A549 (cell line): ENCODE measurements around the gene MTF1. TPM values are rescaled to one million over a fixed set of nuclear protein-coding genes. Genes with fewer than 3 reads are reported as not detected.

Source experiments
- ATAC-seq, 2 experiments: fragments of 200-7000 bp in 1 of 2; fragments of >200 bp in 1 of 2; cut with Nextera tagmentation in 1 of 2; cut with Tn5 transposase in 1 of 2; 3 replicates each; pipeline versions ENCODE4 v1.8.0 to v1.9.1; 2018 to 2020; ENCODE audit warnings: mild to moderate bottlenecking in 1 of 2, moderate library complexity in 1 of 2
- CTCF ChIA-PET: fragments of 300-600 bp; sonication (Branson Sonifier 250); formaldehyde crosslinking; extraction: SDS; loops from one replicate; lab custom pipeline; 2021; ENCODE audit warnings: antibody characterized with exemption, inconsistent platforms; lab: Yijun Ruan, JAX
- POLR2A ChIA-PET: fragments of 350-600 bp; formaldehyde crosslinking; extraction: SDS; loops from one replicate; lab custom pipeline; 2021; ENCODE audit warnings: antibody characterized with exemption, inconsistent platforms; lab: Yijun Ruan, JAX
- DNase-seq, 2 experiments: peaks; one replicate each; pipeline versions ENCODE4 v3.0.0 to v3.0.0-alpha.2; 2011 to 2016; ENCODE audit warnings: low read depth in 1 of 2, low spot score in 1 of 2
- FAIRE-seq: peaks from 2 replicates; lab custom pipeline; 2011; peaks lifted over from hg19 to GRCh38; lab: Jason Lieb, UNC
- H3K27ac ChIP-seq, 2 experiments: fragments of >200 bp; sonication (Bioruptor Twin); formaldehyde crosslinking; 3 replicates each; pipeline ENCODE4 v1.5.1; 2016 to 2017
- H3K4me1 ChIP-seq: fragments of >200 bp; sonication (Bioruptor Twin); formaldehyde crosslinking; 3 replicates; pipeline ENCODE4 v1.6.1; 2016
- H3K4me2 ChIP-seq: fragments of >200 bp; sonication (Bioruptor Twin); formaldehyde crosslinking; 3 replicates; pipeline ENCODE4 v1.6.1; 2016
- H3K4me3 ChIP-seq: fragments of >200 bp; sonication (Bioruptor Twin); formaldehyde crosslinking; 3 replicates; pipeline ENCODE4 v1.5.1; 2016
- H3K9me3 ChIP-seq: fragments of >200 bp; sonication (Bioruptor Twin); formaldehyde crosslinking; 3 replicates; pipeline ENCODE4 v1.6.1; 2016
- CBX2 ChIP-seq: fragments of 200-600 bp; sonication (generic); IDR thresholded peaks from 2 replicates; pipeline ENCODE4 v1.6.1; 2016; ENCODE audit warnings: low read depth, mild to moderate bottlenecking, borderline replicate concordance
- CHD2 ChIP-seq: fragments of 150-350 bp; IDR thresholded peaks from 2 replicates; pipeline ENCODE4 v1.6.1; 2014; ENCODE audit warnings: low read length; ENCODE audit not compliant: partially characterized antibody
- EHMT2 ChIP-seq: fragments of 200-600 bp; sonication (generic); IDR thresholded peaks from 2 replicates; pipeline ENCODE4 v1.6.1; 2016; ENCODE audit warnings: antibody characterized with exemption, low read depth, mild to moderate bottlenecking, moderate library complexity
- EP300 ChIP-seq, 2 experiments: fragments of >200 bp; sonication (Bioruptor Twin); formaldehyde crosslinking; IDR thresholded peaks; 2 replicates in 1 of 2; 3 replicates in 1 of 2; pipeline ENCODE4 v1.6.1; 2016 to 2017
- ESRRA ChIP-seq: fragments of 150-350 bp; IDR thresholded peaks from 2 replicates; pipeline ENCODE4 v1.6.1; 2014; ENCODE audit warnings: mild to moderate bottlenecking, low read length, borderline replicate concordance
- FOXS1 ChIP-seq: fragments of 250-450 bp; sonication (Bioruptor Pico); IDR thresholded peaks from 2 replicates; pipeline ENCODE4 v1.5.0; 2020; ENCODE audit warnings: mild to moderate bottlenecking, moderate library complexity
- GATA3 ChIP-seq: IDR thresholded peaks from 2 replicates; pipeline ENCODE4 v1.6.1; 2012; ENCODE audit warnings: borderline replicate concordance
- HEYL ChIP-seq: fragments of 250-450 bp; sonication (Bioruptor Pico); IDR thresholded peaks from 2 replicates; pipeline ENCODE4 v1.8.0; 2021; ENCODE audit warnings: mild to moderate bottlenecking, moderate library complexity
- HOXA7 ChIP-seq: fragments of 250-450 bp; sonication (Bioruptor Pico); IDR thresholded peaks from 2 replicates; pipeline ENCODE4 v1.5.0; 2020; ENCODE audit warnings: mild to moderate bottlenecking, moderate library complexity
- HOXB5 ChIP-seq: fragments of 250-450 bp; sonication (Bioruptor Pico); IDR thresholded peaks from 2 replicates; pipeline ENCODE4 v1.5.0; 2020; ENCODE audit warnings: mild to moderate bottlenecking, moderate library complexity
- JUN ChIP-seq, 2 experiments: fragments of >200 bp; sonication (Bioruptor Twin); formaldehyde crosslinking; IDR thresholded peaks; 2 replicates in 1 of 2; 3 replicates in 1 of 2; pipeline ENCODE4 v1.6.1; 2016 to 2017
- KDM5A ChIP-seq: fragments of 200-600 bp; sonication (generic); IDR thresholded peaks from 2 replicates; pipeline ENCODE4 v1.6.1; 2016; ENCODE audit warnings: antibody characterized with exemption, mild to moderate bottlenecking
- MAZ ChIP-seq: fragments of 150-350 bp; IDR thresholded peaks from 2 replicates; pipeline ENCODE4 v1.6.1; 2014; ENCODE audit warnings: antibody characterized with exemption, low read depth, low read length, borderline replicate concordance
- NFE2L2 ChIP-seq: fragments of 150-350 bp; conservative IDR thresholded peaks from 2 replicates; pipeline ENCODE4 v1.6.1; 2014; ENCODE audit warnings: low read length
- NR3C1 ChIP-seq: fragments of >200 bp; sonication (Bioruptor Twin); formaldehyde crosslinking; IDR thresholded peaks from 3 replicates; pipeline ENCODE4 v1.6.1; 2017
- PHF8 ChIP-seq: fragments of 200-600 bp; sonication (generic); IDR thresholded peaks from 2 replicates; pipeline ENCODE4 v1.6.1; 2016; ENCODE audit warnings: low read depth, mild to moderate bottlenecking, antibody characterized with exemption, moderate library complexity, borderline replicate concordance
- POLR2AphosphoS2 ChIP-seq: conservative IDR thresholded peaks from 2 replicates; pipeline ENCODE4 v1.6.1; 2012; ENCODE audit warnings: low read length, improper control_type of control experiment, inconsistent platforms
- RARB ChIP-seq: fragments of 250-450 bp; sonication (Bioruptor Pico); IDR thresholded peaks from 2 replicates; pipeline ENCODE4 v1.8.0; 2021; ENCODE audit warnings: mild to moderate bottlenecking, moderate library complexity
- RCOR1 ChIP-seq: fragments of 150-350 bp; IDR thresholded peaks from 2 replicates; pipeline ENCODE4 v1.6.1; 2014; ENCODE audit warnings: antibody characterized with exemption, low read length, low read depth
- SREBF2 ChIP-seq: fragments of 450-650 bp; IDR thresholded peaks from 2 replicates; pipeline ENCODE4 v1.6.1; 2014; ENCODE audit warnings: mild to moderate bottlenecking, moderate library complexity
- TFCP2L1 ChIP-seq: fragments of 250-450 bp; sonication (Bioruptor Pico); IDR thresholded peaks from 2 replicates; pipeline ENCODE4 v1.5.0; 2021; ENCODE audit warnings: mild to moderate bottlenecking
- ZC3H11A ChIP-seq: fragments of 450-650 bp; IDR thresholded peaks from 2 replicates; pipeline ENCODE4 v1.6.1; 2014; ENCODE audit warnings: antibody characterized with exemption, mild to moderate bottlenecking
- ZFP36 ChIP-seq: fragments of 450-650 bp; IDR thresholded peaks from 2 replicates; pipeline ENCODE4 v1.6.1; 2014; ENCODE audit warnings: borderline replicate concordance; ENCODE audit not compliant: partially characterized antibody
- ZNF302 ChIP-seq: fragments of 250-450 bp; sonication (Bioruptor Pico); IDR thresholded peaks from 2 replicates; pipeline ENCODE4 v1.9.0; 2021; ENCODE audit warnings: inconsistent platforms, mild to moderate bottlenecking, moderate library complexity
- WGBS: methylation state at CpG from one replicate; pipeline ENCODE4 v1.1.6; 2017; ENCODE audit errors: missing lambda C conversion rate; 5-methylcytosine and 5-hydroxymethylcytosine counted together
- polyA plus RNA-seq, 4 experiments: library from polyadenylated mRNA; depleted of rRNA in 3 of 4; stranded (reverse); fragments of >200 nt; fragmentation: RNase III in 1 of 4; extraction: RNeasy Plus Mini Kit Qiagen cat#74134 plus additional on column Dnase treatment in 1 of 4; gene quantifications; 2 replicates in 3 of 4; 3 replicates in 1 of 4; pipeline ENCODE4 v1.2.3, GENCODE V29; 2011 to 2017
- TF ChIP-seq, protein P1 (sequence below): IDR thresholded peaks from 2 replicates; pipeline ENCODE4 v1.6.1; 2012
- TF ChIP-seq, protein P2 (sequence below): IDR thresholded peaks from 2 replicates; pipeline ENCODE4 v1.6.1; 2012
- TF ChIP-seq, protein P3 (sequence below): fragments of 450-650 bp; IDR thresholded peaks from 2 replicates; pipeline ENCODE4 v1.6.1; 2014; ENCODE audit warnings: antibody characterized with exemption
- TF ChIP-seq, protein P4 (sequence below): fragments of >200 bp; sonication (Bioruptor Twin); formaldehyde crosslinking; IDR thresholded peaks from 3 replicates; pipeline ENCODE4 v1.6.1; 2016

The MTF1 gene
- polyA plus RNA-seq, 2 of the 4 experiments (the other 2 are of a cell fraction): 4.0 to 6.7 TPM

DNA sequence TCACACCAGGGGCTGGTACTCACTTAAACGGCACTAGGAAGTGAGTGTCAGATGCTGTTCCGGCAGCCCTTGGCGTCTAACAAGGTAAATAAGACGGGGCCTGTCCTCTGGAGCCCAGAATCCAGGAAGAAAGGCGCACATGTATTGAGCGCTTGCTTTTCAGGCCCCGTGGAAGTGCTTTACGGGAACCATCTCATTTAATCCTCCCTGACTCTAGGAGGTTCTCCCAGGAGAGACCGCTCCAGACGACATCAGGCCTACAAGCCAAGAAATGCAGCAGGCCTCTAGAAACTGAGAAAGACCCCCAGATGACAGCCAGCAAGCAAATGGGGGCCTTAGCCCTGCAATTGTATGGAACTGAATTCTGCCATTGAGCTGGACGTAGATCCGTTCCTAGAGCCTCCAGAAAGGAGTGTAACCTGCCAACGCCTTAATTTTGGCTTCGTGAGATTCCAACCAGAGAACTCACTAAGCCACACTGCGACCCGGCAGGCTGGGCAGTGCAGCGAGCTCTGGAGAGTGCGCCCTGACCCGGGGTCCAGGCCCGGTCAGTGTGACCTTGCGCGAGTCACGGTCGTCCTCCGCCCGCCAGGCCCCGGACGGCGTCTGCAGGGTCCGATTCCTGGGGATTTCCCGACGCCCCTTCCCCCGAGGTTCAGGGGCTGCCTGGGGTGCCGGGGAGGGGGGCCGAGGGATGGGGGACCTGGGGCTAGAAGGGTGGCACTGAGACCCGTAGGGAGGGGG is 66.3 kb downstream of the MTF1 start:
- no peak for ATAC-seq
- no peak for DNase-seq
- H3K27ac ChIP-seq: peak overlapping the region; percentile 91 to 95
- H3K9me3 ChIP-seq: no peaks in the 10 kb centered on the region
- H3K4me1 ChIP-seq: peaks cover 5% of the 10 kb centered on the region; the same call in 1 of the 3 replicates
- peak overlapping the region; percentile 76 for H3K4me3 ChIP-seq
- TF ChIP-seq JUN (IDR thresholded peaks at IDR 0.05): no peak
- no peak for TF ChIP-seq RARB
- TF ChIP-seq, protein P1, sequence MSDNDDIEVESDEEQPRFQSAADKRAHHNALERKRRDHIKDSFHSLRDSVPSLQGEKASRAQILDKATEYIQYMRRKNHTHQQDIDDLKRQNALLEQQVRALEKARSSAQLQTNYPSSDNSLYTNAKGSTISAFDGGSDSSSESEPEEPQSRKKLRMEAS: no peak
- TF ChIP-seq EP300 (IDR thresholded peaks at IDR 0.05): no peak
- no peak for TF ChIP-seq ZFP36
- TF ChIP-seq GATA3: no peak
- TF ChIP-seq ZC3H11A: no peak
- TF ChIP-seq, protein P2, sequence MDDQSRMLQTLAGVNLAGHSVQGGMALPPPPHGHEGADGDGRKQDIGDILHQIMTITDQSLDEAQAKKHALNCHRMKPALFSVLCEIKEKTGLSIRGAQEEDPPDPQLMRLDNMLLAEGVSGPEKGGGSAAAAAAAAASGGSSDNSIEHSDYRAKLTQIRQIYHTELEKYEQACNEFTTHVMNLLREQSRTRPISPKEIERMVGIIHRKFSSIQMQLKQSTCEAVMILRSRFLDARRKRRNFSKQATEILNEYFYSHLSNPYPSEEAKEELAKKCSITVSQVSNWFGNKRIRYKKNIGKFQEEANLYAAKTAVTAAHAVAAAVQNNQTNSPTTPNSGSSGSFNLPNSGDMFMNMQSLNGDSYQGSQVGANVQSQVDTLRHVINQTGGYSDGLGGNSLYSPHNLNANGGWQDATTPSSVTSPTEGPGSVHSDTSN: no peak
- no peak for TF ChIP-seq SREBF2
- no peak for TF ChIP-seq CBX2
- TF ChIP-seq ESRRA: no peak
- no peak for TF ChIP-seq TFCP2L1
- TF ChIP-seq, protein P3, sequence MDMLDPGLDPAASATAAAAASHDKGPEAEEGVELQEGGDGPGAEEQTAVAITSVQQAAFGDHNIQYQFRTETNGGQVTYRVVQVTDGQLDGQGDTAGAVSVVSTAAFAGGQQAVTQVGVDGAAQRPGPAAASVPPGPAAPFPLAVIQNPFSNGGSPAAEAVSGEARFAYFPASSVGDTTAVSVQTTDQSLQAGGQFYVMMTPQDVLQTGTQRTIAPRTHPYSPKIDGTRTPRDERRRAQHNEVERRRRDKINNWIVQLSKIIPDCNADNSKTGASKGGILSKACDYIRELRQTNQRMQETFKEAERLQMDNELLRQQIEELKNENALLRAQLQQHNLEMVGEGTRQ: no peak
- no peak for TF ChIP-seq FOXS1 (CRISPR knock-in tag)
- no peak for TF ChIP-seq HOXB5
- no peak for TF ChIP-seq EHMT2
- TF ChIP-seq POLR2AphosphoS2: no peak
- WGBS: 90% methylated on average over 15 of the region's 36 CpGs
- no peak for FAIRE-seq
- CTCF ChIA-PET: no interaction called here
- POLR2A ChIA-PET: no interaction called here
- peak overlapping the region; percentile 98 for H3K4me2 ChIP-seq

DNA sequence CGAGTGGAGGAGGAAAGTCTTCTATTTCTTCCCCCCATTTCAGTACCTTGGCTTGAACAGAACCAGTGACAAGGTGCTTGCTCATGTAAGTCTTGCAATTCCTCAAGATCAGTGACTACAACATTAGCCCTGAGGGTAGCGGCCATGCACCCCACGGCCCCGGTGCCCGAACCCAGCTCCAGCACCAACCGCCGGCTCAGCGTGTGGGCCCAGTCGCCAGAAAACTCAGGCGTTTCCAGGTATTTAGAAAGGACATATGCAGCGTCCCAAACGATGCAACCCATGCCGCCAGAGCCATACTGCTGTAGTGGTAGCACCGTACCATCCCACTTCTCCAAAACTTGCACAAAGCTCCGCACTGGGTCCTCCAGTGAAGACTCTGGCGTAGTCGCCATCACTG is 76.9 kb downstream of the MTF1 start:
- TF ChIP-seq NR3C1 (no peak), HOXB5 (no peak), KDM5A (no peak), HEYL (CRISPR knock-in tag) (no peak), CHD2 (no peak), MAZ (no peak), EHMT2 (no peak), RCOR1 (no peak), NFE2L2 (no peak), ZNF302 (CRISPR knock-in tag) (no peak), PHF8 (no peak), HOXA7 (CRISPR knock-in tag) (no peak), TFCP2L1 (no peak)
- TF ChIP-seq, protein P1: no peak
- TF ChIP-seq, protein P4, sequence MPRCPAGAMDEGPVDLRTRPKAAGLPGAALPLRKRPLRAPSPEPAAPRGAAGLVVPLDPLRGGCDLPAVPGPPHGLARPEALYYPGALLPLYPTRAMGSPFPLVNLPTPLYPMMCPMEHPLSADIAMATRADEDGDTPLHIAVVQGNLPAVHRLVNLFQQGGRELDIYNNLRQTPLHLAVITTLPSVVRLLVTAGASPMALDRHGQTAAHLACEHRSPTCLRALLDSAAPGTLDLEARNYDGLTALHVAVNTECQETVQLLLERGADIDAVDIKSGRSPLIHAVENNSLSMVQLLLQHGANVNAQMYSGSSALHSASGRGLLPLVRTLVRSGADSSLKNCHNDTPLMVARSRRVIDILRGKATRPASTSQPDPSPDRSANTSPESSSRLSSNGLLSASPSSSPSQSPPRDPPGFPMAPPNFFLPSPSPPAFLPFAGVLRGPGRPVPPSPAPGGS: no peak
- ATAC-seq (no peak), DNase-seq (no peak), FAIRE-seq (no peak)
- no peak overlapping the region for H3K4me3 ChIP-seq
- ChIA-PET POLR2A (no interaction called here), CTCF (no interaction called here)
- 48% methylated on average over 15 of the region's 17 CpGs for WGBS
- H3K27ac ChIP-seq: no peak overlapping the region
- no peaks in the 10 kb centered on the region for H3K4me1 ChIP-seq
- H3K4me2 ChIP-seq: no peak overlapping the region
- no peaks in the 10 kb centered on the region for H3K9me3 ChIP-seq
